ENCODE results near the gene YJU2. TPM values are rescaled to one million over a fixed set of nuclear protein-coding genes. Genes with fewer than 3 reads are reported as not detected.

The YJU2 gene
- polyA plus RNA-seq, 1 of the 3 experiments (the other 2 are of a cell fraction) = 29.0 TPM

GRCh38 chr19:4213116-4213515, 33.8 kb upstream of the YJU2 start:
- no peaks in the 10 kb centered on the region for H3K36me3 ChIP-seq (replicated peaks in 1 of 2; ENCODE audit: control insufficient read depth in 1 of 2, insufficient read depth in 2 of 2, low read length in 1 of 2)
- H3K27ac ChIP-seq (ENCODE audit: low read depth in 2 of 2, low read length in 1 of 2) = no peak overlapping the region
- H3K79me2 ChIP-seq (ENCODE audit: insufficient read depth) = no peaks in the 10 kb centered on the region
- H4K20me1 ChIP-seq (ENCODE audit: insufficient read depth) = no peaks in the 10 kb centered on the region
- no peaks in the 10 kb centered on the region for H3K4me1 ChIP-seq (ENCODE audit: control insufficient read depth in 1 of 2, insufficient read depth in 2 of 2, low read depth in 1 of 2, low read length in 1 of 2)
- peaks cover 5% of the 10 kb centered on the region for H3F3A ChIP-seq (replicated peaks; ENCODE audit: insufficient read depth)
- 54% methylated on average over 3 of the region's 3 CpGs for WGBS (ENCODE audit: low lambda C conversion rate)
- H3K9ac ChIP-seq = no peak overlapping the region
- no peaks in the 10 kb centered on the region for H3K9me2 ChIP-seq
- no peak for DNase-seq
- POLR2A ChIA-PET = no interaction called here
- no peaks in the 10 kb centered on the region for H3K9me3 ChIP-seq
- TF ChIP-seq PBX3 (IDR thresholded peaks at IDR 0.05) (no peak), ELF1 (IDR thresholded peaks at IDR 0.05) (no peak), REST (IDR thresholded peaks at IDR 0.05; ENCODE audit: low read depth, low read length) (no peak), USF1 (IDR thresholded peaks at IDR 0.05; ENCODE audit: borderline replicate concordance, low read depth) (no peak), IRF3 (IDR thresholded peaks at IDR 0.05; ENCODE audit: low read depth, low read length) (no peak), RAD21 (IDR thresholded peaks at IDR 0.05; ENCODE audit: low read length) (no peak), NRF1 (IDR thresholded peaks at IDR 0.05; ENCODE audit: low read depth, low read length) (no peak), SMC3 (IDR thresholded peaks at IDR 0.05; ENCODE audit: low read depth, low read length) (no peak), CTCF (IDR thresholded peaks at IDR 0.05) (no peak), SIN3A (IDR thresholded peaks at IDR 0.05; ENCODE audit: borderline replicate concordance, low read depth, low read length) (no peak), FOXJ3 (CRISPR knock-in tag; IDR thresholded peaks at IDR 0.05) (no peak), RCOR1 (IDR thresholded peaks at IDR 0.05; ENCODE audit: low read length) (no peak), MEF2A (IDR thresholded peaks at IDR 0.05; ENCODE audit: borderline replicate concordance, low read depth) (no peak), RFX5 (IDR thresholded peaks at IDR 0.05; ENCODE audit: low read length) (no peak), MAX (IDR thresholded peaks at IDR 0.05; ENCODE audit: low read depth) (no peak), RXRA (IDR thresholded peaks at IDR 0.05; ENCODE audit: borderline replicate concordance, low read depth) (no peak), CHD2 (IDR thresholded peaks at IDR 0.05; ENCODE audit: low read length, partially characterized antibody) (no peak), FOXM1 (IDR thresholded peaks at IDR 0.05; ENCODE audit: low read depth) (no peak), FOSL2 (IDR thresholded peaks at IDR 0.05; ENCODE audit: borderline replicate concordance, low read depth) (no peak), USF2 (IDR thresholded peaks at IDR 0.05; ENCODE audit: borderline replicate concordance, low read depth, low read length) (no peak)
- no peak overlapping the region for H2AFZ ChIP-seq (ENCODE audit: low read depth)
- H3K27me3 ChIP-seq (ENCODE audit: insufficient read depth) = peaks cover 14% of the 10 kb centered on the region
- no peak overlapping the region for H3K4me3 ChIP-seq (ENCODE audit: low read depth in 2 of 2, low read length in 1 of 2)
- CTCF ChIA-PET = no interaction called here
- H3K4me2 ChIP-seq = no peak overlapping the region

Measured in SK-N-SH (cell line).